Measurements from ENCODE around the gene SREK1.
"Not testable (repeated sequence)": the region's sequence is repeated elsewhere in the genome, so short reads cannot be mapped to it uniquely, and the experiment has no call there.

Gene SREK1

DNA sequence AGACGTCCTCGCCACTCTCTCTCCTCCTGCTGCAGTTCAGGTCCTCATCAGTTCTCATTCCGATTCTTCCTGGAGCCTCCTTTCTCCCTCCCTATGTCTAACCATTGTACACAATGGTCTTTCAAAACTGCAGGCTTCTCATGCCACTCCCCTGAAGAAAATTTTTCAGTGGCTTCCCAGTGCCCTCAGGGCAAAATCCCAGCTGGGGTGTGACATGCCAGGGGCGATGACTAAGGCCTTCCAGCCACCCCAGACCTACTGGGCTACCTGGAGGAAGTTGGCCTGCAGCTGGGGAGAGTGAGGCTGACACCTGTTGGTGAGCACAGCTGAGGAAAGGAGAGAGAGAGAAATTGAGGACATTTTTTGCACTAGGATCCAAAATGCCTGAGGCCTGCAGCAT, 65.2 kb downstream of the SREK1 start:
- no peaks in the 10 kb centered on the region for H3K9me3 ChIP-seq (ENCODE audit: control insufficient read depth in 5 of 5, low read length in 5 of 5)
- no peak overlapping the region for H3K27ac ChIP-seq (ENCODE audit: low read depth, low read length)
- H3K36me3 ChIP-seq (ENCODE audit: control insufficient read depth in 5 of 5, insufficient read depth in 5 of 5, low read length in 5 of 5) = no peaks in the 10 kb centered on the region
- H3K4me1 ChIP-seq (ENCODE audit: control insufficient read depth in 5 of 5, insufficient read depth in 5 of 5, low read length in 5 of 5) = no peaks in the 10 kb centered on the region
- no peak overlapping the region for H3K4me3 ChIP-seq (ENCODE audit: low read depth in 1 of 5, low read length in 5 of 5)
- no peak overlapping the region for H3K9ac ChIP-seq (ENCODE audit: low read length in 5 of 5)
- no peaks in the 10 kb centered on the region for H3K27me3 ChIP-seq (ENCODE audit: control insufficient read depth in 5 of 5, insufficient read depth in 4 of 5, low read length in 5 of 5)

DNA sequence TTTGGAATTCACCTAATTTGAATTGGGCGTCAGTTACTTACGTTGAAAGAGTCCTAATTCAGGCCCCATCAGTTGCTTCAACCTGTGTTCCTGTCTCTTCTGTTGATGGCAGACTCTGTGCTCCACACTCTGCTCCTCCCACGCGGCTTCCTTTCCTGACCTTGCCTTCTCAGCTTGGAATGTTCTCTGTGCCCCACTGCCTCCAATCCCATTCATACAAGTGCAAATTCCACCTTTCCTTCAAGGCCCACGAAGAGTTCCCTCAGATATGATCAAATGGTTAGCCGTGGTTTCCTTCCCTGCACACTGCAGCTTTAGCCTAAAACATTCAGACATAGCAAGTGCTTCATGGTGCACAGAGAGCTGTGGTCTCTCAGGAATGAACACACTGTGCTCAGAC, 65.7 kb downstream of the SREK1 start:
- no peak overlapping the region for H3K27ac ChIP-seq (ENCODE audit: low read depth, low read length)
- no peak overlapping the region for H3K4me3 ChIP-seq (ENCODE audit: low read depth in 1 of 5, low read length in 5 of 5)
- no peaks in the 10 kb centered on the region for H3K36me3 ChIP-seq (ENCODE audit: control insufficient read depth in 5 of 5, insufficient read depth in 5 of 5, low read length in 5 of 5)
- H3K9me3 ChIP-seq (ENCODE audit: control insufficient read depth in 5 of 5, low read length in 5 of 5) = no peaks in the 10 kb centered on the region
- no peak overlapping the region for H3K9ac ChIP-seq (ENCODE audit: low read length in 5 of 5)
- H3K27me3 ChIP-seq (ENCODE audit: control insufficient read depth in 5 of 5, insufficient read depth in 4 of 5, low read length in 5 of 5) = no peaks in the 10 kb centered on the region
- H3K4me1 ChIP-seq (ENCODE audit: control insufficient read depth in 5 of 5, insufficient read depth in 5 of 5, low read length in 5 of 5) = no peaks in the 10 kb centered on the region

DNA sequence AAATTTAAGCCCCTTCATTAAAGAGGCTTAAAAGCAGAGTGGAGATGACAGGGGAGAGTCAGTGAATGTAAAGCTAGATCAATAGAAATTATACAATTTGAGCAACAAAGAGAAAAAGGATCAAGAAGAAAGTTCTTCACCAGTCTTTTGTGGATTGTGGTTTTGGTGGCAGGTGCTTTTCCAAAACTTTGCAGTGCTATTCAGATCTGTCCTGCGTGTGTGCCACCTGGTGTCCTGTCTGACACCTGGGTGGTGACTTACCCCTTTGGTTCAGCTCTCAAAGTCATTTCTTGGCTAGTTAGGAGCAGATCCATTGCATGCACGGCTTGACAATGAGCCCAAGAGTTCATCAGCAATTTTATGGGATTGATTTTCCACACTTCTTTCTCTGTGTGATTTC, 69.4 kb downstream of the SREK1 start:
- H3K9me3 ChIP-seq (ENCODE audit: control insufficient read depth in 5 of 5, low read length in 5 of 5) = no peaks in the 10 kb centered on the region
- H3K36me3 ChIP-seq (ENCODE audit: control insufficient read depth in 5 of 5, insufficient read depth in 5 of 5, low read length in 5 of 5) = no peaks in the 10 kb centered on the region
- no peaks in the 10 kb centered on the region for H3K27me3 ChIP-seq (ENCODE audit: control insufficient read depth in 5 of 5, insufficient read depth in 4 of 5, low read length in 5 of 5)
- H3K4me1 ChIP-seq (ENCODE audit: control insufficient read depth in 5 of 5, insufficient read depth in 5 of 5, low read length in 5 of 5) = no peaks in the 10 kb centered on the region
- H3K27ac ChIP-seq (ENCODE audit: low read depth, low read length) = no peak overlapping the region
- H3K9ac ChIP-seq (ENCODE audit: low read length in 5 of 5) = no peak overlapping the region
- no peak overlapping the region for H3K4me3 ChIP-seq (ENCODE audit: low read depth in 1 of 5, low read length in 5 of 5)

DNA sequence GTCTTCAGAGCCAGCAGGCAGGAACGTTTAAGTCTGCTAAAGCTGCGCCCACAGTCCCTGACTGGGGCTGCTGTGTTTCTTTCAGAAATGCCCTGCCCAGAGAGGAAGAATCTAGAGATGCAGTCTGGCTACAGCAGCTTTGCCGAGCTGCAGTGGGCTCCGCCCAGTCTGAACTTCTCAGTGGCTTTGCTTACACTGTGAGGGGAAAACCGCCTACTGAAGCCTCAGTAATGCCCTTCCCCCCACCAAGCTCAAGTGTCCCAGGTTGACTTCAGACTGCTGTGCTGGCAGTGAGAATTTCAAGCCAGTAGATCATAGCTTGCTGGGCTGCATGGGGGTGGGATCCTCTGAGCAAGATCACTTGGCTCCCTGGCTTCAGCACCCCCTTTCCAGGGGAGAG, 78.4 kb downstream of the SREK1 start:
- Histone ChIP-seq H3K9ac (ENCODE audit: low read length in 5 of 5) (no peak overlapping the region), H3K27ac (ENCODE audit: low read depth, low read length) (no peak overlapping the region), H3K27me3 (ENCODE audit: control insufficient read depth in 5 of 5, insufficient read depth in 4 of 5, low read length in 5 of 5) (no peaks in the 10 kb centered on the region), H3K36me3 (ENCODE audit: control insufficient read depth in 5 of 5, insufficient read depth in 5 of 5, low read length in 5 of 5) (no peaks in the 10 kb centered on the region), H3K4me1 (ENCODE audit: control insufficient read depth in 5 of 5, insufficient read depth in 5 of 5, low read length in 5 of 5) (peaks cover 0 to 7% (median 3%) of the 10 kb centered on the region in 5 donors), H3K4me3 (ENCODE audit: low read depth in 1 of 5, low read length in 5 of 5) (no peak overlapping the region), H3K9me3 (ENCODE audit: control insufficient read depth in 5 of 5, low read length in 5 of 5) (peaks cover 0 to 7% (median 0%) of the 10 kb centered on the region in 5 donors)

DNA sequence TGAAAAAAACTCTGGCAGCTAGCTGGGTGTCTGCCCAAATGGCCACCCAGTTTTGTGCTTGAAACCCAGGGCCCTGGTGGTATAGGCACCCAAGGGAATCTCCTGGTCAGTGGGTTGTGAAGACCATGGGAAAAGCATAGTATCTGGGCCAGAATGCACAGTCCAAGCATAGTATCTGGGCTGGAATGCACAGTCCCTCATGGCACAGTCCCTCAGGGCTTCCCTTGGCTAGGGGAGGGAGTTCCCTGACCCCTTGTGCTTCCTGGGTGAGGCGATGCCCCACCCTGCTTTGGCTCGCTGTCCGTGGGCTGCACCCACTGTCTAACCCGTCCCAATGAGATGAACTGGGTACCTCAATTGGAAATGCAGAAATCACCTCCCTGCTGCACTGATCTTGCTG, 78.8 kb downstream of the SREK1 start:
- not testable (repeated sequence) for H3K4me1 ChIP-seq (ENCODE audit: control insufficient read depth in 5 of 5, insufficient read depth in 5 of 5, low read length in 5 of 5); H3K27ac ChIP-seq (ENCODE audit: low read depth, low read length); H3K27me3 ChIP-seq (ENCODE audit: control insufficient read depth in 5 of 5, insufficient read depth in 4 of 5, low read length in 5 of 5); H3K36me3 ChIP-seq (ENCODE audit: control insufficient read depth in 5 of 5, insufficient read depth in 5 of 5, low read length in 5 of 5); H3K9me3 ChIP-seq (ENCODE audit: control insufficient read depth in 5 of 5, low read length in 5 of 5); H3K4me3 ChIP-seq (ENCODE audit: low read depth in 1 of 5, low read length in 5 of 5); H3K9ac ChIP-seq (ENCODE audit: low read length in 5 of 5)

DNA sequence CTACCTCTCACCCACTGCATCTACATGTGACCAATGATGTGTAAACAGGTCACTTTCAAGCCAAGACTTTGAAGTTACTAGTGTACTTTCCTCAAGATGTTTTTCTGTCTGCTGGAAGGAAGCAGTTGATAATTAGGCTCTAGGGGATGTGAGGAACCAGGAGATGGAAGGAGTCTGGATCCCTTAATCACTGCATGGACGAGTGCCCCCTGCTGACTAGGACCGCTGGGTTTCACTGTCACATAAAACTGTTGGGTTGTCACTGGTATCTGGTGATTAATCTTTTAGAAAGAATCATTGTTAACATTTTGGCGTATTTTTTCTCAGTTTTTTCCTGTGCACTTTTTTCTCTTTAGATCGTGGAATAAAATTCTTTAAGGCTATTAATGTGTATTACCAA, 79.5 kb downstream of the SREK1 start:
- Histone ChIP-seq H3K9me3 (ENCODE audit: control insufficient read depth in 5 of 5, low read length in 5 of 5) (peaks cover 0 to 7% (median 0%) of the 10 kb centered on the region in 5 donors), H3K4me3 (ENCODE audit: low read depth in 1 of 5, low read length in 5 of 5) (no peak overlapping the region), H3K36me3 (ENCODE audit: control insufficient read depth in 5 of 5, insufficient read depth in 5 of 5, low read length in 5 of 5) (no peaks in the 10 kb centered on the region), H3K27me3 (ENCODE audit: control insufficient read depth in 5 of 5, insufficient read depth in 4 of 5, low read length in 5 of 5) (no peaks in the 10 kb centered on the region), H3K9ac (ENCODE audit: low read length in 5 of 5) (no peak overlapping the region), H3K27ac (ENCODE audit: low read depth, low read length) (no peak overlapping the region), H3K4me1 (ENCODE audit: control insufficient read depth in 5 of 5, insufficient read depth in 5 of 5, low read length in 5 of 5) (peaks cover 0 to 7% (median 3%) of the 10 kb centered on the region in 5 donors)

DNA sequence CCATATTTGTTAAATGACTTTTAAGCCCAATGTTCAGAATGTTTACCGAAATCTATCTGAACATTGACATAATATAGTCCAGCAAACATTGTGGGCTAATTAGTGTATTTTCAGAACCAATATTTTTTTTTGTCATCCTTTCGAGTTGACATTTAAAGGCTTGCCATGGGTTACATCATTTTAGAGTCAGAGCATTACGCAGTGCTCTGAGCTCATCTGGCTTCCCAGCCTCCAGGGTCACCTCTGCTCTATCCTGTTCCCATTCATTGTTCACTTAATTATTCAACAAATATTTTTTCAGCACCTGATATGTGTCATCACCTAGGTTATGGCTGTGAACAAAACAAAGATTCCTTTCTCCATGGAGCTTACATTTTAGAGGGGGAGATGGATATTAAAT, 80.2 kb downstream of the SREK1 start:
- H3K36me3 ChIP-seq (ENCODE audit: control insufficient read depth in 5 of 5, insufficient read depth in 5 of 5, low read length in 5 of 5) = no peaks in the 10 kb centered on the region
- no peaks in the 10 kb centered on the region for H3K27me3 ChIP-seq (ENCODE audit: control insufficient read depth in 5 of 5, insufficient read depth in 4 of 5, low read length in 5 of 5)
- peaks cover 0 to 7% (median 0%) of the 10 kb centered on the region in 5 donors for H3K9me3 ChIP-seq (ENCODE audit: control insufficient read depth in 5 of 5, low read length in 5 of 5)
- H3K4me3 ChIP-seq (ENCODE audit: low read depth in 1 of 5, low read length in 5 of 5) = no peak overlapping the region
- H3K4me1 ChIP-seq (ENCODE audit: control insufficient read depth in 5 of 5, insufficient read depth in 5 of 5, low read length in 5 of 5) = peaks cover 0 to 7% (median 3%) of the 10 kb centered on the region in 5 donors
- H3K9ac ChIP-seq (ENCODE audit: low read length in 5 of 5) = no peak overlapping the region
- no peak overlapping the region for H3K27ac ChIP-seq (ENCODE audit: low read depth, low read length)

GRCh38 chr5:66224773-66225553, 80.9 kb downstream of the SREK1 start:
- Histone ChIP-seq H3K9ac (ENCODE audit: low read length in 5 of 5) (no peak overlapping the region), H3K4me1 (ENCODE audit: control insufficient read depth in 5 of 5, insufficient read depth in 5 of 5, low read length in 5 of 5) (peaks cover 0 to 7% (median 3%) of the 10 kb centered on the region in 5 donors), H3K27ac (ENCODE audit: low read depth, low read length) (no peak overlapping the region)

GRCh38 chr5:66230551-66230950, 86.5 kb downstream of the SREK1 start:
- Histone ChIP-seq H3K4me1 (ENCODE audit: control insufficient read depth in 5 of 5, insufficient read depth in 5 of 5, low read length in 5 of 5) (no peaks in the 10 kb centered on the region), H3K9me3 (ENCODE audit: control insufficient read depth in 5 of 5, low read length in 5 of 5) (peaks cover 0 to 10% (median 0%) of the 10 kb centered on the region in 5 donors), H3K27me3 (ENCODE audit: control insufficient read depth in 5 of 5, insufficient read depth in 4 of 5, low read length in 5 of 5) (no peaks in the 10 kb centered on the region), H3K4me3 (ENCODE audit: low read depth in 1 of 5, low read length in 5 of 5) (no peak overlapping the region), H3K36me3 (ENCODE audit: control insufficient read depth in 5 of 5, insufficient read depth in 5 of 5, low read length in 5 of 5) (no peaks in the 10 kb centered on the region), H3K27ac (ENCODE audit: low read depth, low read length) (no peak overlapping the region), H3K9ac (ENCODE audit: low read length in 5 of 5) (no peak overlapping the region)

More at GRCh38 chr5:66224773-66225553, 80.9 kb downstream of the SREK1 start:
- no peak overlapping the region for H3K4me3 ChIP-seq (ENCODE audit: low read depth in 1 of 5, low read length in 5 of 5)
- peaks cover 0 to 7% (median 0%) of the 10 kb centered on the region in 5 donors for H3K9me3 ChIP-seq (ENCODE audit: control insufficient read depth in 5 of 5, low read length in 5 of 5)
- no peaks in the 10 kb centered on the region for H3K36me3 ChIP-seq (ENCODE audit: control insufficient read depth in 5 of 5, insufficient read depth in 5 of 5, low read length in 5 of 5)
- H3K27me3 ChIP-seq (ENCODE audit: control insufficient read depth in 5 of 5, insufficient read depth in 4 of 5, low read length in 5 of 5) = no peaks in the 10 kb centered on the region

GRCh38 chr5:66231508-66231907, 87.4 kb downstream of the SREK1 start:
- H3K4me1 ChIP-seq (ENCODE audit: control insufficient read depth in 5 of 5, insufficient read depth in 5 of 5, low read length in 5 of 5) = no peaks in the 10 kb centered on the region
- H3K36me3 ChIP-seq (ENCODE audit: control insufficient read depth in 5 of 5, insufficient read depth in 5 of 5, low read length in 5 of 5) = no peaks in the 10 kb centered on the region
- peaks cover 0 to 3% (median 0%) of the 10 kb centered on the region in 5 donors for H3K9me3 ChIP-seq (ENCODE audit: control insufficient read depth in 5 of 5, low read length in 5 of 5)
- no peaks in the 10 kb centered on the region for H3K27me3 ChIP-seq (ENCODE audit: control insufficient read depth in 5 of 5, insufficient read depth in 4 of 5, low read length in 5 of 5)
- H3K4me3 ChIP-seq (ENCODE audit: low read depth in 1 of 5, low read length in 5 of 5) = no peak overlapping the region
- H3K9ac ChIP-seq (ENCODE audit: low read length in 5 of 5) = no peak overlapping the region
- no peak overlapping the region for H3K27ac ChIP-seq (ENCODE audit: low read depth, low read length)
